OCI-LY1 (cell line): ENCODE measurements around the gene ECEL1.

Experiments used
- H2AFZ ChIP-seq: fragments of 200-600 bp; sonication (generic), shearing (Covaris generic); 2 replicates; pipeline ENCODE4 v1.6.0; 2014; ENCODE audit warnings: antibody characterized with exemption, mild to moderate bottlenecking, low read length
- H3F3A ChIP-seq: fragments of 200-600 bp; sonication (generic), shearing (Covaris generic); 2 replicates; pipeline ENCODE4 v1.6.0; 2014; ENCODE audit warnings: mild to moderate bottlenecking, antibody characterized with exemption, low read length, moderate library complexity; ENCODE audit not compliant: insufficient read depth
- H3K27ac ChIP-seq: fragments of 200-600 bp; sonication (generic); 2 replicates; pipeline ENCODE4 v1.5.1; 2014; ENCODE audit warnings: low read length, mixed run types, mild to moderate bottlenecking, low read depth; ENCODE audit not compliant: poor library complexity, severe bottlenecking
- H3K27me3 ChIP-seq: fragments of 200-600 bp; sonication (generic); 2 replicates; pipeline ENCODE4 v1.6.0; 2014; ENCODE audit warnings: antibody characterized with exemption, mild to moderate bottlenecking, low read length, moderate library complexity; ENCODE audit not compliant: insufficient read depth
- H3K36me3 ChIP-seq: fragments of 200-600 bp; sonication (generic); 2 replicates; pipeline ENCODE4 v1.6.1; 2014; ENCODE audit warnings: mild to moderate bottlenecking, antibody characterized with exemption, low read length, moderate library complexity, mixed read lengths; ENCODE audit not compliant: insufficient read depth
- H3K4me1 ChIP-seq: fragments of 200-600 bp; sonication (generic); 2 replicates; pipeline ENCODE4 v1.5.1; 2014; ENCODE audit warnings: mild to moderate bottlenecking, low read length, moderate library complexity; ENCODE audit not compliant: insufficient read depth, severe bottlenecking
- H3K4me2 ChIP-seq: fragments of 200-600 bp; sonication (generic), shearing (Covaris generic); 2 replicates; pipeline ENCODE4 v1.6.1; 2014; ENCODE audit warnings: low read length
- H3K4me3 ChIP-seq: fragments of 200-600 bp; sonication (generic); 2 replicates; pipeline ENCODE4 v1.5.1; 2014; ENCODE audit warnings: low read length, low read depth, mild to moderate bottlenecking, mixed read lengths; ENCODE audit not compliant: poor library complexity, severe bottlenecking
- H3K79me2 ChIP-seq: fragments of 200-600 bp; shearing (Covaris generic); 2 replicates; pipeline ENCODE4 v1.6.1; 2016; ENCODE audit warnings: mixed run types, low read length, mixed read lengths; ENCODE audit not compliant: insufficient read depth
- H3K9ac ChIP-seq: fragments of 200-600 bp; sonication (generic), shearing (Covaris generic); 2 replicates; pipeline ENCODE4 v1.6.1; 2014; ENCODE audit warnings: mild to moderate bottlenecking, low read length, mixed read lengths
- H3K9me2 ChIP-seq: fragments of 200-600 bp; sonication (generic), shearing (Covaris generic); 2 replicates; pipeline ENCODE4 v1.6.1; 2014; ENCODE audit warnings: low read depth, mild to moderate bottlenecking, low read length, mixed read lengths
- H3K9me3 ChIP-seq: fragments of 200-600 bp; shearing (Covaris generic); 2 replicates; pipeline ENCODE4 v1.6.1; 2014; ENCODE audit warnings: low read length, mixed read lengths
- H4K20me1 ChIP-seq: fragments of 200-600 bp; sonication (generic), shearing (Covaris generic); 2 replicates; pipeline ENCODE4 v1.6.0; 2016; ENCODE audit warnings: mild to moderate bottlenecking, low read length; ENCODE audit not compliant: insufficient read depth
- EZH2 ChIP-seq: fragments of 200-600 bp; sonication (generic), shearing (Covaris generic); IDR thresholded peaks from 2 replicates; pipeline ENCODE4 v1.8.0; 2017; ENCODE audit warnings: borderline replicate concordance, mixed run types, mild to moderate bottlenecking, antibody characterized with exemption, low read length, moderate library complexity, mixed read lengths
- TF ChIP-seq, protein P1 (sequence below): fragments of 200-600 bp; sonication (generic), shearing (Covaris generic); IDR thresholded peaks from 2 replicates; pipeline ENCODE4 v1.5.1; 2017; ENCODE audit warnings: mild to moderate bottlenecking, antibody characterized with exemption, low read length, moderate library complexity, mixed read lengths

Gene ECEL1

DNA sequence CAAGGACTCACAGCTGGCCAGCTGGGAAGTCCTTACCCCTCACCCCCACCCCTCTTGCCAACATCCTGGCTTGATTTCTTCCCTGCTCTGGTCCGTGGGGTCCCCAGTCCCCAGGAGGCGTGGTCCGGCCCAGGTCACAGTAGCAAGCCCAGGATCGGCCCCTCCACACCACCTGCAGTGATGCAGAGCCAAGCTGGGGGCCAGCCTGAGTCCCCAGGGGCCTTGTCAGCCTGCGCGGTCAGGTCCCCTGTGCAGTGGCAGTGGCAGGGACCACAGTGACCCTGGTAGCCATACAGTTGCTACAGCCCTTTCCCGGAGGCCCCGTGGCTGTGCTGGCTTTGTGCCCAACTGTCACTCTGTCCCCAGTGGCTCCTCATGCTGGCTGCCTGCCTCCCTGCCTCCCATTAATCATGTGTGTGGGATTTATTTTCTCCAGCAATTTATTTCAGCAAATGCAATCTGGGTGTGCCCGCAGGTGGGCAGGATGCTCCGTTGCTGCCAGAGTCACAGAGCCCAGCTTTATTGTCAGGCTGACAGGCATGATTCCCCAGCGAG lies 23.8 kb upstream of the ECEL1 start:
- H3K36me3 ChIP-seq = no peaks in the 10 kb centered on the region
- no peaks in the 10 kb centered on the region for H3K4me1 ChIP-seq
- H3K9ac ChIP-seq = no peak overlapping the region
- H3K4me2 ChIP-seq = no peak overlapping the region
- no peaks in the 10 kb centered on the region for H3K27me3 ChIP-seq
- H2AFZ ChIP-seq = no peak overlapping the region
- H3F3A ChIP-seq = no peaks in the 10 kb centered on the region
- no peaks in the 10 kb centered on the region for H3K9me2 ChIP-seq
- TF ChIP-seq EZH2 = no peak
- TF ChIP-seq, protein P1, sequence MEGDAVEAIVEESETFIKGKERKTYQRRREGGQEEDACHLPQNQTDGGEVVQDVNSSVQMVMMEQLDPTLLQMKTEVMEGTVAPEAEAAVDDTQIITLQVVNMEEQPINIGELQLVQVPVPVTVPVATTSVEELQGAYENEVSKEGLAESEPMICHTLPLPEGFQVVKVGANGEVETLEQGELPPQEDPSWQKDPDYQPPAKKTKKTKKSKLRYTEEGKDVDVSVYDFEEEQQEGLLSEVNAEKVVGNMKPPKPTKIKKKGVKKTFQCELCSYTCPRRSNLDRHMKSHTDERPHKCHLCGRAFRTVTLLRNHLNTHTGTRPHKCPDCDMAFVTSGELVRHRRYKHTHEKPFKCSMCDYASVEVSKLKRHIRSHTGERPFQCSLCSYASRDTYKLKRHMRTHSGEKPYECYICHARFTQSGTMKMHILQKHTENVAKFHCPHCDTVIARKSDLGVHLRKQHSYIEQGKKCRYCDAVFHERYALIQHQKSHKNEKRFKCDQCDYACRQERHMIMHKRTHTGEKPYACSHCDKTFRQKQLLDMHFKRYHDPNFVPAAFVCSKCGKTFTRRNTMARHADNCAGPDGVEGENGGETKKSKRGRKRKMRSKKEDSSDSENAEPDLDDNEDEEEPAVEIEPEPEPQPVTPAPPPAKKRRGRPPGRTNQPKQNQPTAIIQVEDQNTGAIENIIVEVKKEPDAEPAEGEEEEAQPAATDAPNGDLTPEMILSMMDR = no peak
- H3K9me3 ChIP-seq = no peaks in the 10 kb centered on the region
- no peaks in the 10 kb centered on the region for H3K79me2 ChIP-seq
- H4K20me1 ChIP-seq = no peaks in the 10 kb centered on the region
- no peak overlapping the region for H3K27ac ChIP-seq
- H3K4me3 ChIP-seq = no peak overlapping the region

DNA sequence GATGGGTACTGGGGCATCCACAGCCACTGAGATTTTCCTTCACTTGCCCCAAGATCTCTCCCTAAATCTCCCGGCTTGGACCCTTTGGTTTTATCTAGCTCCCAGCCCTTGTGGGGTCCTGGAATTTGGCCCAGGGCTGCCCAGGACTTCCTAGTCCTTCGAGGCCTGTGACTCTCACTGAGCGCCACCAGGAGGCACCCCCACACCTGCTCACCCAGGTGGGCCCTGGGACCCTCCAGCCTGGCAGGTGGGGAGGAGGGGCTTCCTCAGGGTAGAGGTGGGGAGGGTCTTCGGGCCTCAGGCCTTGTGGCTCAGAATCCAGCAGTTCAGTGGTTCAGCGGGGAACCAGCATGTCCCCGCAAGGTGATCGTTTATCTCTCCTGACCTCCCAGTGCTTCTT lies 20.6 kb upstream of the ECEL1 start:
- no peaks in the 10 kb centered on the region for H3K79me2 ChIP-seq
- no peak overlapping the region for H3K4me3 ChIP-seq
- no peak overlapping the region for H2AFZ ChIP-seq
- H4K20me1 ChIP-seq = no peaks in the 10 kb centered on the region
- no peaks in the 10 kb centered on the region for H3K36me3 ChIP-seq
- H3F3A ChIP-seq = no peaks in the 10 kb centered on the region
- H3K9ac ChIP-seq = no peak overlapping the region
- no peaks in the 10 kb centered on the region for H3K9me3 ChIP-seq
- TF ChIP-seq, protein P1 = no peak
- TF ChIP-seq EZH2 = no peak
- H3K9me2 ChIP-seq = no peaks in the 10 kb centered on the region
- H3K4me2 ChIP-seq = no peak overlapping the region
- H3K27ac ChIP-seq = no peak overlapping the region
- no peaks in the 10 kb centered on the region for H3K4me1 ChIP-seq
- no peaks in the 10 kb centered on the region for H3K27me3 ChIP-seq

DNA sequence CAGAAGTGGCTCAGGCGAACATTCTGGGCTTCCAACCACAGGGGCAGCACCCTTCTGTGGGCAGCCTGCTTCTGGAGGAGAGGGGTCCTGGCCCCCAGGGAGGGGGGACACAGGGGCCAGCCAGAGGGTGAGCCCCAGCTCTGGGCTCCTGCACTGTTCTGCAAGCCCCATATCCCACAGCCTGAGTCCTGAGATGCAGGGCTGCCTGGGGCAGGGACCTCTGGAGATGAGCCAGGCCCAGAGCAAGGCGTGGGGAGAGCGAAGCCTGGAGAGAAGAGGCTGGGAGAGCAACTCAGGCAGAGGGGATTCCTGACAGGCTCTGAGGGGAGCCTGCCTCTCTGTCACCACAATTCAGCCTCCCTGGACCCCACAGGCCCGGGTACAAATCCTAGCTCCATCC lies 19.1 kb upstream of the ECEL1 start:
- no peaks in the 10 kb centered on the region for H3K9me2 ChIP-seq
- no peaks in the 10 kb centered on the region for H3F3A ChIP-seq
- no peak overlapping the region for H3K27ac ChIP-seq
- H3K4me3 ChIP-seq = no peak overlapping the region
- H3K4me1 ChIP-seq = no peaks in the 10 kb centered on the region
- H3K36me3 ChIP-seq = no peaks in the 10 kb centered on the region
- no peak overlapping the region for H3K9ac ChIP-seq
- H3K9me3 ChIP-seq = no peaks in the 10 kb centered on the region
- no peaks in the 10 kb centered on the region for H3K79me2 ChIP-seq
- TF ChIP-seq EZH2 = no peak
- TF ChIP-seq, protein P1 = no peak
- H3K4me2 ChIP-seq = no peak overlapping the region
- no peaks in the 10 kb centered on the region for H3K27me3 ChIP-seq
- no peak overlapping the region for H2AFZ ChIP-seq
- no peaks in the 10 kb centered on the region for H4K20me1 ChIP-seq
